HepG2 (cell line): ENCODE data around the gene NT5M. TPM values are rescaled to one million over a fixed set of nuclear protein-coding genes. Genes with fewer than 3 reads are reported as not detected.

Experiments
- ATAC-seq: fragments of 200-7000 bp; cut with Tn5 transposase; 3 replicates; pipeline ENCODE4 v1.9.1; 2020; ENCODE audit warnings: mild to moderate bottlenecking, moderate library complexity
- BruUV-seq: library from RNA; stranded (reverse); fragments of 400-500 nt; replicated peaks from 2 replicates; lab custom pipeline; 2021; lab: Mats Ljungman, UMichigan
- CTCF ChIA-PET: fragments of 300-600 bp; formaldehyde crosslinking; extraction: SDS; loops from one replicate; lab custom pipeline; 2021; ENCODE audit warnings: low total read pairs, inconsistent platforms, low intra/inter-chr PET ratio; lab: Yijun Ruan, JAX
- POLR2A ChIA-PET: fragments of 350-600 bp; sonication (Branson Sonifier 250); formaldehyde crosslinking; loops from one replicate; lab custom pipeline; 2020; ENCODE audit warnings: antibody characterized with exemption, inconsistent platforms; lab: Yijun Ruan, JAX
- DNase-seq: peaks from one replicate; pipeline ENCODE4 v3.0.0-alpha.2; 2015; ENCODE audit warnings: low spot score
- FAIRE-seq: peaks from 3 replicates; lab custom pipeline; 2011; peaks lifted over from hg19 to GRCh38; lab: Jason Lieb, UNC
- H2AFZ ChIP-seq: one replicate; pipeline ENCODE4 v1.6.1; 2011; ENCODE audit warnings: low read length, inconsistent platforms
- H3K27ac ChIP-seq: fragments of 300-600 bp; 3 replicates; pipeline ENCODE4 v1.8.0; 2011; ENCODE audit warnings: mixed run types, mild to moderate bottlenecking, mixed read lengths, low read length, inconsistent platforms; ENCODE audit not compliant: insufficient read depth; ENCODE audit errors: extremely low read length
- H3K27me3 ChIP-seq, 2 experiments: fragments of 200-600 bp in 1 of 2; 2 replicates in 1 of 2; 3 replicates in 1 of 2; pipeline versions ENCODE4 v1.6.0 to v1.8.0; 2011; ENCODE audit warnings: low read length in 2 of 2, mild to moderate bottlenecking in 2 of 2, moderate library complexity in 2 of 2, inconsistent platforms in 1 of 2; ENCODE audit not compliant: insufficient read depth in 2 of 2, control insufficient read depth in 1 of 2
- H3K36me3 ChIP-seq, 2 experiments: fragments of 200-600 bp in 1 of 2; replicated peaks in 1 of 2; 2 replicates in 1 of 2; 3 replicates in 1 of 2; pipeline versions ENCODE4 v1.5.1 to v1.8.0; 2011; ENCODE audit warnings: low read length in 2 of 2, inconsistent platforms in 1 of 2; ENCODE audit not compliant: insufficient read depth in 2 of 2, control insufficient read depth in 1 of 2
- H3K4me1 ChIP-seq: 2 replicates; pipeline ENCODE4 v1.5.1; 2012; ENCODE audit warnings: low read length, inconsistent platforms; ENCODE audit not compliant: insufficient read depth
- H3K4me2 ChIP-seq: 2 replicates; pipeline ENCODE4 v1.6.0; 2011; ENCODE audit warnings: low read depth, low read length, inconsistent platforms
- H3K4me3 ChIP-seq, 3 experiments: fragments of 200-600 bp in 1 of 3; sonication (generic), shearing (Covaris generic) in 1 of 3; replicated peaks in 1 of 3; 2 replicates each; pipeline ENCODE4 v1.5.1; 2011 to 2016; ENCODE audit warnings: low read length in 3 of 3, inconsistent platforms in 2 of 3, low read depth in 2 of 3, mild to moderate bottlenecking in 2 of 3, control low read depth in 1 of 3, mixed read lengths in 1 of 3; ENCODE audit not compliant: insufficient read depth in 1 of 3
- H3K79me2 ChIP-seq: one replicate; pipeline ENCODE4 v1.6.1; 2011; ENCODE audit warnings: low read length, inconsistent platforms; ENCODE audit not compliant: insufficient read depth
- H3K9ac ChIP-seq: 2 replicates; pipeline ENCODE4 v1.6.0; 2011; ENCODE audit warnings: mild to moderate bottlenecking, low read depth, low read length, inconsistent platforms; ENCODE audit not compliant: insufficient read depth
- H3K9me3 ChIP-seq: 2 replicates; pipeline ENCODE4 v1.5.1; 2012; ENCODE audit warnings: mild to moderate bottlenecking, low read length
- H4K20me1 ChIP-seq: 2 replicates; pipeline ENCODE4 v1.6.0; 2011; ENCODE audit warnings: inconsistent platforms, mild to moderate bottlenecking, low read length, moderate library complexity; ENCODE audit not compliant: insufficient read depth
- EHMT2 ChIP-seq: fragments of 200-600 bp; sonication (generic); IDR thresholded peaks from 2 replicates; pipeline ENCODE4 v1.7.0; 2017; ENCODE audit warnings: antibody characterized with exemption, low read depth, low read length, borderline replicate concordance
- HINFP ChIP-seq: sonication (generic); formaldehyde crosslinking; IDR thresholded peaks from 2 replicates; pipeline ENCODE4 v1.4.0; 2020; ENCODE audit warnings: low read depth, mild to moderate bottlenecking, missing genetic modification reagents
- HNRNPLL ChIP-seq: fragments of 200-400 bp; formaldehyde crosslinking; IDR thresholded peaks from 2 replicates; pipeline ENCODE4 v1.6.1; 2017; ENCODE audit warnings: mild to moderate bottlenecking, low read depth, low read length; ENCODE audit not compliant: poor library complexity, severe bottlenecking
- MED13 ChIP-seq: sonication (generic); formaldehyde crosslinking; IDR thresholded peaks from 2 replicates; pipeline ENCODE4 v1.5.0; 2020; ENCODE audit warnings: missing genetic modification reagents
- MIXL1 ChIP-seq: IDR thresholded peaks from 2 replicates; pipeline ENCODE4 v1.6.1; 2016
- POGK ChIP-seq: sonication (generic); formaldehyde crosslinking; conservative IDR thresholded peaks from 2 replicates; pipeline ENCODE4 v1.8.0; 2022; ENCODE audit warnings: mild to moderate bottlenecking, moderate library complexity, missing genetic modification reagents
- TCF7 ChIP-seq: sonication (generic); IDR thresholded peaks from 2 replicates; pipeline ENCODE4 v1.6.1; 2016; ENCODE audit warnings: antibody characterized with exemption, low read depth
- TEF ChIP-seq: sonication (generic); formaldehyde crosslinking; IDR thresholded peaks from 2 replicates; pipeline ENCODE4 v1.5.0; 2020; ENCODE audit warnings: missing genetic modification reagents
- TRIM24 ChIP-seq: sonication (generic); formaldehyde crosslinking; IDR thresholded peaks from 2 replicates; pipeline ENCODE4 v1.8.0; 2022; ENCODE audit warnings: mild to moderate bottlenecking, missing genetic modification reagents
- ZNF160 ChIP-seq: sonication (generic); formaldehyde crosslinking; IDR thresholded peaks from 2 replicates; pipeline ENCODE4 v1.8.0; 2022; ENCODE audit warnings: mild to moderate bottlenecking, inconsistent platforms, missing genetic modification reagents
- ZNF235 ChIP-seq: sonication (generic); formaldehyde crosslinking; IDR thresholded peaks from 2 replicates; pipeline ENCODE4 v1.8.1; 2023; ENCODE audit warnings: mild to moderate bottlenecking, missing genetic modification reagents, borderline replicate concordance
- ZNF333 ChIP-seq: sonication (generic); formaldehyde crosslinking; IDR thresholded peaks from 2 replicates; pipeline ENCODE4 v1.4.0; 2020; ENCODE audit warnings: mild to moderate bottlenecking, missing genetic modification reagents, borderline replicate concordance
- ZNF589 ChIP-seq: sonication (generic); formaldehyde crosslinking; conservative IDR thresholded peaks from 2 replicates; pipeline ENCODE4 v1.8.0; 2022; ENCODE audit warnings: mild to moderate bottlenecking, moderate library complexity, missing genetic modification reagents
- ZNF629 ChIP-seq: sonication (generic); formaldehyde crosslinking; conservative IDR thresholded peaks from 2 replicates; pipeline ENCODE4 v1.5.0; 2020; ENCODE audit warnings: missing genetic modification reagents
- WGBS: methylation state at CpG from one replicate; pipeline ENCODE4 v1.1.6; 2017; ENCODE audit warnings: low lambda C conversion rate; 5-methylcytosine and 5-hydroxymethylcytosine counted together
- in situ Hi-C: cut with HindIII; loops from 2 replicates; pipeline ENCODE4 v1.10.0; 2017; ENCODE audit warnings: low pct_unique_long_range_greater_than_20kb; ENCODE audit not compliant: extremely low pct_ligation_motif_present
- intact Hi-C: fragments of 100-400 bp; cut with micrococcal nuclease; formaldehyde crosslinking; loops from one replicate; pipeline ENCODE4 v1.10.0; 2022; ENCODE audit not compliant: unreplicated experiment
- polyA plus RNA-seq, 8 experiments: library from polyadenylated mRNA; depleted of rRNA in 3 of 8; stranded (reverse) in 7 of 8; unstranded in 1 of 8; fragments of >200 nt; fragmentation: Illumina TruSeq in 4 of 8; extraction: Trizol in 4 of 8; gene quantifications; 2 replicates each; pipeline versions ENCODE4 v1.2.1 to v1.2.3, GENCODE V29; 2011 to 2016; ENCODE audit warnings: low read depth in 4 of 8, missing spikeins in 1 of 8, mixed read lengths in 1 of 8; ENCODE audit not compliant: insufficient read depth in 1 of 8
- total RNA-seq, 5 experiments: library from RNA; depleted of rRNA; stranded (reverse); fragments of >200 nt; fragmentation: Illumina TruSeq; extraction: Trizol; gene quantifications; 2 replicates each; pipeline ENCODE4 v1.2.3, GENCODE V29; 2016; ENCODE audit warnings: low read depth in 1 of 5

NT5M gene
- total and polyA plus RNA-seq, 2 of the 13 experiments (the other 11 are each of a cell fraction or from before 2014, with no cell fraction given) = 0.55 to 0.78 TPM

GRCh38 chr17:17343896-17344506 lies 40.8 kb downstream of the NT5M start:
- Histone ChIP-seq H3K36me3 (no peaks in the 10 kb centered on the region), H3K4me3 (no peak overlapping the region), H4K20me1 (no peaks in the 10 kb centered on the region), H3K4me1 (peaks cover 62% of the 10 kb centered on the region), H3K27ac (no peak overlapping the region), H3K27me3 (peaks cover 2 to 19% of the 10 kb centered on the region in 2 experiments), H3K9ac (no peak overlapping the region), H3K9me3 (no peaks in the 10 kb centered on the region), H3K79me2 (no peaks in the 10 kb centered on the region), H3K4me2 (no peak overlapping the region)
- BruUV-seq = no TSS peak
- 88% methylated on average over 13 of the region's 14 CpGs for WGBS
- intact Hi-C loops = no loop called here
- FAIRE-seq = no peak
- no peak for ATAC-seq
- TF ChIP-seq MED13 = no peak
- TF ChIP-seq ZNF629 = no peak
- TF ChIP-seq TEF (CRISPR knock-in tag) = peak; percentile 57; the same call in 1 of the 2 replicates
- no peak for TF ChIP-seq ZNF333 (CRISPR knock-in tag)
- no peak for TF ChIP-seq ZNF160 (CRISPR knock-in tag)
- no peak for TF ChIP-seq MIXL1 (CRISPR knock-in tag)
- TF ChIP-seq ZNF589 (CRISPR knock-in tag) = no peak
- 0 out of 2 replicates have a peak, but pooled peaks have one; percentile 25 for TF ChIP-seq TRIM24 (CRISPR knock-in tag)
- no peak for TF ChIP-seq HNRNPLL
- TF ChIP-seq TCF7 = no peak
- TF ChIP-seq HINFP = 0 out of 2 replicates have a peak, but pooled peaks have one; percentile 27
- TF ChIP-seq POGK (CRISPR knock-in tag) = peak; percentile 93
- no peak for TF ChIP-seq EHMT2
- TF ChIP-seq ZNF235 (CRISPR knock-in tag) = no peak
- TF ChIP-seq, all 625 proteins: peak for 4
- H2AFZ ChIP-seq = no peak overlapping the region
- ChIA-PET CTCF (no interaction called here), POLR2A (no interaction called here)
- in situ Hi-C loops = no loop called here
- no peak for DNase-seq
